K562 (cell line): Measurements from ENCODE around the gene LYST. TPM values are rescaled to one million over a fixed set of nuclear protein-coding genes. Genes with fewer than 3 reads are reported as not detected.

ENCODE experiments used
- ATAC-seq: fragments of 200-7000 bp; cut with Tn5 transposase; 3 replicates; pipeline ENCODE4 v1.9.1; 2020; ENCODE audit warnings: moderate library complexity
- BruUV-seq: library from RNA; stranded (reverse); fragments of 400-500 nt; replicated peaks from 2 replicates; lab custom pipeline; 2021; lab: Mats Ljungman, UMichigan
- CTCF ChIA-PET: fragments of 300-600 bp; formaldehyde crosslinking; extraction: SDS; loops from one replicate; lab custom pipeline; 2021; ENCODE audit warnings: low intra/inter-chr PET ratio; lab: Yijun Ruan, JAX
- POLR2A ChIA-PET: fragments of 300-600, 350-650 bp; sonication (Branson Sonifier 250); formaldehyde crosslinking; extraction: SDS; loops from one replicate; lab custom pipeline; 2021; ENCODE audit warnings: antibody characterized with exemption, inconsistent platforms; lab: Yijun Ruan, JAX
- DNase-seq, 4 experiments: peaks; one replicate each; pipeline versions ENCODE4 v3.0.0 to v3.0.0-alpha.2; 2011 to 2018; ENCODE audit warnings: low spot score in 3 of 4, mixed read lengths in 3 of 4; ENCODE audit errors: extremely low read depth in 1 of 4
- FAIRE-seq: peaks from 2 replicates; lab custom pipeline; 2011; peaks lifted over from hg19 to GRCh38; lab: Jason Lieb, UNC
- H2AFZ ChIP-seq: 2 replicates; pipeline ENCODE4 v1.6.0; 2011; ENCODE audit warnings: low read depth, low read length, control low read depth, inconsistent platforms
- H3K27ac ChIP-seq: fragments of 200-600 bp; 3 replicates; pipeline ENCODE4 v1.8.0; 2011; ENCODE audit warnings: low read depth, mild to moderate bottlenecking, control low read depth, inconsistent platforms, low read length, moderate library complexity, mixed read lengths; ENCODE audit errors: extremely low read depth
- H3K27me3 ChIP-seq, 2 experiments: fragments of 300-600 bp in 1 of 2; 2 replicates in 1 of 2; 3 replicates in 1 of 2; pipeline versions ENCODE4 v1.6.0 to v1.8.0; 2011; ENCODE audit warnings: inconsistent platforms in 2 of 2, low read length in 2 of 2, mild to moderate bottlenecking in 1 of 2, mixed read lengths in 1 of 2, moderate library complexity in 1 of 2; ENCODE audit not compliant: control insufficient read depth in 2 of 2, insufficient read depth in 2 of 2
- H3K36me3 ChIP-seq: fragments of 300-600 bp; 3 replicates; pipeline ENCODE4 v1.8.0; 2011; ENCODE audit warnings: mild to moderate bottlenecking, low read length, inconsistent platforms; ENCODE audit not compliant: control insufficient read depth, insufficient read depth
- H3K4me1 ChIP-seq, 2 experiments: fragments of 200-600 bp in 1 of 2; replicated peaks in 1 of 2; 2 replicates in 1 of 2; 3 replicates in 1 of 2; pipeline versions ENCODE4 v1.5.1 to v1.8.0; 2011; ENCODE audit warnings: inconsistent platforms in 2 of 2, low read length in 2 of 2, mild to moderate bottlenecking in 1 of 2, mixed read lengths in 1 of 2, moderate library complexity in 1 of 2; ENCODE audit not compliant: control insufficient read depth in 2 of 2, insufficient read depth in 2 of 2
- H3K4me2 ChIP-seq: 2 replicates; pipeline ENCODE4 v1.6.1; 2011; ENCODE audit warnings: low read length, control low read depth, inconsistent platforms, mixed read lengths; ENCODE audit not compliant: insufficient read depth
- H3K4me3 ChIP-seq: fragments of 200-600 bp; sonication (generic), shearing (Covaris generic); 2 replicates; pipeline ENCODE4 v1.5.1; 2016; ENCODE audit warnings: control low read depth, inconsistent platforms
- H3K79me2 ChIP-seq: fragments of 200-600 bp; 3 replicates; pipeline ENCODE4 v1.8.0; 2011; ENCODE audit warnings: low read length, inconsistent platforms; ENCODE audit not compliant: control insufficient read depth, insufficient read depth
- H3K9ac ChIP-seq, 2 experiments: 2 replicates each; pipeline versions ENCODE4 v1.6.0 to v1.6.1; 2011; ENCODE audit warnings: low read depth in 2 of 2, low read length in 2 of 2, control low read depth in 1 of 2, inconsistent platforms in 1 of 2, mild to moderate bottlenecking in 1 of 2, mixed read lengths in 1 of 2; ENCODE audit not compliant: insufficient read depth in 1 of 2
- H3K9me1 ChIP-seq: one replicate; pipeline ENCODE4 v1.6.0; 2011; ENCODE audit warnings: inconsistent platforms, mild to moderate bottlenecking, low read length, moderate library complexity; ENCODE audit not compliant: control insufficient read depth, insufficient read depth
- H3K9me3 ChIP-seq: replicated peaks from 2 replicates; pipeline ENCODE4 v1.5.1; 2011; ENCODE audit warnings: low read depth, low read length, inconsistent platforms; ENCODE audit not compliant: control insufficient read depth, insufficient read depth
- H4K20me1 ChIP-seq: replicated peaks from 2 replicates; pipeline ENCODE4 v1.6.1; 2011; ENCODE audit warnings: low read length, inconsistent platforms, mixed read lengths; ENCODE audit not compliant: control insufficient read depth, insufficient read depth
- CBX8 ChIP-seq: fragments of 200-600 bp; sonication (generic); IDR thresholded peaks from 2 replicates; pipeline ENCODE4 v1.6.1; 2012; ENCODE audit warnings: borderline replicate concordance, mixed run types, low read depth, mild to moderate bottlenecking, moderate library complexity, mixed read lengths, low read length, control low read depth, inconsistent platforms; ENCODE audit not compliant: poor library complexity, severe bottlenecking; ENCODE audit errors: extremely low read depth
- FOXK1 ChIP-seq: sonication (generic); formaldehyde crosslinking; IDR thresholded peaks from 2 replicates; pipeline ENCODE4 v1.8.0; 2022; ENCODE audit warnings: missing genetic modification reagents, mild to moderate bottlenecking, borderline replicate concordance
- GABPB1 ChIP-seq: sonication (generic); formaldehyde crosslinking; IDR thresholded peaks from 2 replicates; pipeline ENCODE4 v1.8.0; 2022; ENCODE audit warnings: mild to moderate bottlenecking, missing genetic modification reagents
- GATA2 ChIP-seq: sonication (generic); formaldehyde crosslinking; IDR thresholded peaks from 2 replicates; pipeline ENCODE4 v1.4.0; 2020; ENCODE audit warnings: mild to moderate bottlenecking, missing genetic modification reagents
- HSF4 ChIP-seq: fragments of 250-450 bp; sonication (Bioruptor Pico); IDR thresholded peaks from 2 replicates; pipeline ENCODE4 v2.1.2; 2022; ENCODE audit warnings: mild to moderate bottlenecking, moderate library complexity, borderline replicate concordance
- L3MBTL2 ChIP-seq: fragments of 450-650 bp; IDR thresholded peaks from 2 replicates; pipeline ENCODE4 v1.6.1; 2016; ENCODE audit warnings: mild to moderate bottlenecking, moderate library complexity
- MYBL2 ChIP-seq, 2 experiments: fragments of 450-650 bp in 1 of 2; sonication (generic) in 1 of 2; formaldehyde crosslinking in 1 of 2; IDR thresholded peaks; 2 replicates each; pipeline versions ENCODE4 v1.6.1 to v1.8.1; 2017 to 2022; ENCODE audit warnings: borderline replicate concordance in 1 of 2, inconsistent platforms in 1 of 2, low read depth in 1 of 2, mild to moderate bottlenecking in 1 of 2, missing genetic modification reagents in 1 of 2, moderate library complexity in 1 of 2
- RBM39 ChIP-seq: fragments of 200-400 bp; formaldehyde crosslinking; optimal IDR thresholded peaks from 2 replicates; pipeline ENCODE3; 2018; ENCODE audit warnings: low read depth, low read length
- SMARCA4 ChIP-seq: fragments of 450-650 bp; IDR thresholded peaks from 2 replicates; pipeline ENCODE4 v1.6.1; 2016
- SREBF2 ChIP-seq: sonication (generic); formaldehyde crosslinking; IDR thresholded peaks from 2 replicates; pipeline ENCODE4 v1.4.0; 2020; ENCODE audit warnings: mild to moderate bottlenecking, missing genetic modification reagents
- SRF ChIP-seq, 2 experiments: fragments of 250-450, 450-650 bp in 1 of 2; sonication (Bioruptor Pico) in 1 of 2; sonication (generic) in 1 of 2; formaldehyde crosslinking; IDR thresholded peaks; 2 replicates each; pipeline versions ENCODE4 v1.5.0 to v1.5.1; 2020 to 2022; ENCODE audit warnings: mild to moderate bottlenecking in 1 of 2, missing genetic modification reagents in 1 of 2
- ZNF212 ChIP-seq: fragments of 450-650 bp; formaldehyde crosslinking; IDR thresholded peaks from 2 replicates; pipeline ENCODE4 v1.4.0; 2020; ENCODE audit warnings: mild to moderate bottlenecking
- whole genome bisulfite sequencing: fragments of 100-300 bp; shearing (Covaris generic); methylation state at CpG from one replicate; pipeline ENCODE4 v1.1.6; 2016; ENCODE audit warnings: low coverage, mixed read lengths; ENCODE audit not compliant: insufficient coverage; ENCODE audit errors: missing lambda C conversion rate; 5-methylcytosine and 5-hydroxymethylcytosine counted together
- in situ Hi-C: fragments of 300-500 bp; cut with MboI; formaldehyde crosslinking; loops from 4 replicates; pipeline ENCODE4 v1.15.0; 2018; ENCODE audit warnings: inconsistent platforms, mixed read lengths
- intact Hi-C: fragments of 100-400 bp; cut with micrococcal nuclease; formaldehyde crosslinking; loops from 2 replicates; pipeline ENCODE4 v1.14.2; 2022
- polyA plus RNA-seq, 8 experiments: library from polyadenylated mRNA; depleted of rRNA in 4 of 8; stranded (reverse) in 5 of 8; unstranded in 3 of 8; fragments of >200 nt; fragmentation: Nextera tagmentation in 2 of 8; fragmentation: Illumina TruSeq in 1 of 8; extraction: Ambion mirVana in 2 of 8; extraction: Trizol in 1 of 8; gene quantifications; 2 replicates each; pipeline versions ENCODE4 v1.2.1 to v1.2.3, GENCODE V29; 2011 to 2014; ENCODE audit warnings: inconsistent platforms in 1 of 8, missing spikeins in 1 of 8
- total RNA-seq, 7 experiments: library from RNA; depleted of rRNA in 6 of 7; stranded (reverse); fragments of >200 nt in 6 of 7; fragmentation: Illumina TruSeq in 2 of 7; extraction: Trizol in 2 of 7; gene quantifications; 2 replicates each; pipeline versions ENCODE4 v1.2.1 to v1.2.3, GENCODE V29; 2011 to 2021; ENCODE audit warnings: low replicate concordance in 1 of 7

Gene LYST
- total and polyA plus RNA-seq, 9 of the 15 experiments (the other 6 are each of a cell fraction or from before 2014, with no cell fraction given), result 0.73 to 2.4 (median 1.4) TPM

DNA sequence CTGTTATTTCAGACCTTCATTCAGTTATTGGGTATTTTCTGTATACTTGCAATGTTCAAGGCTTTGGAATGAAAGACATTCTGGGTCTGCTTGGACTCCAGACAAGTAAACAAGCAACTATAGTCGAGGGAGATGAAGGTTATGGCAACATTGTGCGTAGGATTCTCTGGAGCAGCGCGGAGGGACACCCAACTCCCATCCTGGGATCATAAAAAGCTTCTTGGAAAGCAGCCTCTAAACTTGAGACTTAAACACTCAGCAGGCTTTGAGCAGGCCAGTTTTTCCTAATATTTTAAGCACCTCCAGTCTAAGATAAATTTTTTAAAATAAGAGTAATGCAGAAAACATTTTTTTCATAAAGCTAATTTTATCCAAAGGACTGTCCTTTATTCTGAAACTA, 7.6 kb upstream of the LYST start:
- Histone ChIP-seq H3K27me3 (peaks cover 18 to 24% of the 10 kb centered on the region in 2 experiments), H2AFZ (no peak overlapping the region), H3K4me2 (no peak overlapping the region), H3K9me1 (no peaks in the 10 kb centered on the region), H3K27ac (no peak overlapping the region), H3K9me3 (no peaks in the 10 kb centered on the region), H3K36me3 (no peaks in the 10 kb centered on the region), H3K79me2 (no peaks in the 10 kb centered on the region), H3K4me1 (no peaks in the 10 kb centered on the region), H4K20me1 (no peaks in the 10 kb centered on the region), H3K9ac (no peak overlapping the region), H3K4me3 (no peak overlapping the region)
- DNase-seq (no peak), FAIRE-seq (no peak), ATAC-seq (no peak)
- intact Hi-C loops (no loop called here), in situ Hi-C loops (no loop called here)
- CTCF ChIA-PET, result no interaction called here
- BruUV-seq, result no TSS peak
- WGBS, result 0% methylated on average over 4 of the region's 4 CpGs
- TF ChIP-seq SRF (CRISPR knock-in tag; IDR thresholded peaks at IDR 0.05) (no peak), ZNF212 (CRISPR knock-in tag) (no peak), SREBF2 (no peak), GABPB1 (CRISPR knock-in tag) (no peak), MYBL2 (IDR thresholded peaks at IDR 0.05; ENCODE audit: low read depth) (no peak), MYBL2 (CRISPR knock-in tag; IDR thresholded peaks at IDR 0.05; ENCODE audit: borderline replicate concordance) (no peak), FOXK1 (CRISPR knock-in tag) (no peak), RBM39 (no peak), SMARCA4 (no peak), GATA2 (CRISPR knock-in tag) (no peak), L3MBTL2 (no peak), CBX8 (no peak), HSF4 (CRISPR knock-in tag) (no peak)
- POLR2A ChIA-PET, result interaction anchor here (1.0 kb wide), 1 partner anchor 9 kb away, joined by 3 read pairs; no protein-coding TSS in a partner anchor
